A673 (cell line): ENCODE results near the gene CARD8. TPM values are rescaled to one million over a fixed set of nuclear protein-coding genes. Genes with fewer than 3 reads are reported as not detected.

Source experiments
- BruUV-seq: library from RNA; stranded (reverse); fragments of 400-500 nt; replicated peaks from 2 replicates; lab custom pipeline; 2021; lab: Mats Ljungman, UMichigan
- CTCF ChIA-PET: fragments of 300-600 bp; sonication (Branson Sonifier 250); formaldehyde crosslinking; loops from one replicate; lab custom pipeline; 2022; ENCODE audit warnings: antibody characterized with exemption; lab: Charles Lee
- POLR2A ChIA-PET: fragments of 300-600 bp; sonication (Branson Sonifier 250); formaldehyde crosslinking; loops from one replicate; lab custom pipeline; 2022; ENCODE audit warnings: antibody characterized with exemption; ENCODE audit not compliant: low non-redundant PET; lab: Charles Lee
- DNase-seq: peaks from one replicate; pipeline ENCODE4 v3.0.0-alpha.2; 2015; ENCODE audit warnings: low spot score
- H3K27ac ChIP-seq: fragments of 200-600 bp; sonication (generic); 2 replicates; pipeline ENCODE4 v1.5.1; 2016; ENCODE audit warnings: mixed run types, low read depth, mild to moderate bottlenecking, mixed read lengths, antibody characterized with exemption, low read length; ENCODE audit not compliant: poor library complexity, severe bottlenecking
- H3K27me3 ChIP-seq: fragments of 200-600 bp; sonication (generic); replicated peaks from 2 replicates; pipeline ENCODE4 v1.6.1; 2017; ENCODE audit warnings: mixed run types, low read depth, mild to moderate bottlenecking, mixed read lengths, antibody characterized with exemption, low read length; ENCODE audit not compliant: insufficient read depth, poor library complexity
- H3K36me3 ChIP-seq: fragments of 200-600 bp; sonication (generic); 2 replicates; pipeline ENCODE4 v1.6.1; 2016; ENCODE audit warnings: mixed run types, mild to moderate bottlenecking, mixed read lengths, antibody characterized with exemption, low read length; ENCODE audit not compliant: insufficient read depth, poor library complexity, severe bottlenecking
- H3K4me1 ChIP-seq: fragments of 200-600 bp; sonication (generic); 2 replicates; pipeline ENCODE4 v1.6.1; 2017; ENCODE audit warnings: mixed run types, mild to moderate bottlenecking, mixed read lengths, antibody characterized with exemption, low read length; ENCODE audit not compliant: insufficient read depth, poor library complexity, severe bottlenecking
- H3K4me3 ChIP-seq: fragments of 200-600 bp; sonication (generic); 2 replicates; pipeline ENCODE4 v1.5.1; 2016; ENCODE audit warnings: low read depth, mixed run types, mild to moderate bottlenecking, mixed read lengths, low read length; ENCODE audit not compliant: poor library complexity, severe bottlenecking
- H3K9me3 ChIP-seq: fragments of 200-600 bp; sonication (generic); 2 replicates; pipeline ENCODE4 v1.6.1; 2016; ENCODE audit warnings: mixed run types, low read depth, mild to moderate bottlenecking, mixed read lengths, antibody characterized with exemption, low read length; ENCODE audit not compliant: poor library complexity, severe bottlenecking
- EZH2 ChIP-seq: fragments of 200-600 bp; sonication (generic); IDR thresholded peaks from 2 replicates; pipeline ENCODE4 v1.6.1; 2017; ENCODE audit warnings: borderline replicate concordance, low read depth, mild to moderate bottlenecking, mixed read lengths, antibody characterized with exemption, low read length; ENCODE audit not compliant: poor library complexity, severe bottlenecking
- intact Hi-C: fragments of 100-400 bp; cut with micrococcal nuclease; formaldehyde crosslinking; loops from one replicate; pipeline ENCODE4 v1.10.0; 2022; ENCODE audit not compliant: unreplicated experiment
- total RNA-seq: library from RNA; stranded (reverse); gene quantifications from 2 replicates; pipeline ENCODE4 v1.2.3, GENCODE V29; 2021
- TF ChIP-seq, protein P1 (sequence below): fragments of 300-800, 200-600 bp; sonication (generic); conservative IDR thresholded peaks from 2 replicates; pipeline ENCODE4 v1.5.1; 2017; ENCODE audit warnings: low read depth, mild to moderate bottlenecking, antibody characterized with exemption, low read length, moderate library complexity, mixed read lengths

Gene CARD8
- total RNA-seq, 1 experiment from 2014 or later, result 151 TPM

DNA sequence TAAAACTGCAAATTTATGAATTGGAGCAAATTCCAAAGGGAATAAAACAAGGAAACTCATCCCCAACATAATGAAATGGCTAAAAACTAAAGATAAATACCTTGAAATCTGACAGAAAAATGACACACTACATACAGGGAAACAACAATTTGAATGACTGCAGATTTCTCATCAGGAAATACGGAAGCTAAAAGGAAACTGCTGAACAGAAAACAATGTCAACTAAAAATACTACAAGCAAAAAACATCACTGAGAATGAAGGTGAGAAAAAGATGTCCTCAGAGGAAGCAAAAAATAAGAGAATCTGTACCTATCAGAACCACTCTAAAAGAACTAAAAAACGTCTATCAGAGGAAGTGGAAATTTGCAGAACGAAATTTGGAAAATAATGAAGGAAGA, 45.7 kb downstream of the CARD8 start:
- Histone ChIP-seq H3K4me3 (no peak overlapping the region), H3K27ac (no peak overlapping the region), H3K36me3 (peaks cover 3% of the 10 kb centered on the region), H3K27me3 (no peaks in the 10 kb centered on the region), H3K4me1 (no peaks in the 10 kb centered on the region), H3K9me3 (no peaks in the 10 kb centered on the region)
- POLR2A ChIA-PET, result no interaction called here
- intact Hi-C loops, result no loop called here
- TF ChIP-seq EZH2, result no peak
- TF ChIP-seq, protein P1, sequence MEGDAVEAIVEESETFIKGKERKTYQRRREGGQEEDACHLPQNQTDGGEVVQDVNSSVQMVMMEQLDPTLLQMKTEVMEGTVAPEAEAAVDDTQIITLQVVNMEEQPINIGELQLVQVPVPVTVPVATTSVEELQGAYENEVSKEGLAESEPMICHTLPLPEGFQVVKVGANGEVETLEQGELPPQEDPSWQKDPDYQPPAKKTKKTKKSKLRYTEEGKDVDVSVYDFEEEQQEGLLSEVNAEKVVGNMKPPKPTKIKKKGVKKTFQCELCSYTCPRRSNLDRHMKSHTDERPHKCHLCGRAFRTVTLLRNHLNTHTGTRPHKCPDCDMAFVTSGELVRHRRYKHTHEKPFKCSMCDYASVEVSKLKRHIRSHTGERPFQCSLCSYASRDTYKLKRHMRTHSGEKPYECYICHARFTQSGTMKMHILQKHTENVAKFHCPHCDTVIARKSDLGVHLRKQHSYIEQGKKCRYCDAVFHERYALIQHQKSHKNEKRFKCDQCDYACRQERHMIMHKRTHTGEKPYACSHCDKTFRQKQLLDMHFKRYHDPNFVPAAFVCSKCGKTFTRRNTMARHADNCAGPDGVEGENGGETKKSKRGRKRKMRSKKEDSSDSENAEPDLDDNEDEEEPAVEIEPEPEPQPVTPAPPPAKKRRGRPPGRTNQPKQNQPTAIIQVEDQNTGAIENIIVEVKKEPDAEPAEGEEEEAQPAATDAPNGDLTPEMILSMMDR, result no peak
- CTCF ChIA-PET, result no interaction called here
- no TSS peak for BruUV-seq
- no peak for DNase-seq

DNA sequence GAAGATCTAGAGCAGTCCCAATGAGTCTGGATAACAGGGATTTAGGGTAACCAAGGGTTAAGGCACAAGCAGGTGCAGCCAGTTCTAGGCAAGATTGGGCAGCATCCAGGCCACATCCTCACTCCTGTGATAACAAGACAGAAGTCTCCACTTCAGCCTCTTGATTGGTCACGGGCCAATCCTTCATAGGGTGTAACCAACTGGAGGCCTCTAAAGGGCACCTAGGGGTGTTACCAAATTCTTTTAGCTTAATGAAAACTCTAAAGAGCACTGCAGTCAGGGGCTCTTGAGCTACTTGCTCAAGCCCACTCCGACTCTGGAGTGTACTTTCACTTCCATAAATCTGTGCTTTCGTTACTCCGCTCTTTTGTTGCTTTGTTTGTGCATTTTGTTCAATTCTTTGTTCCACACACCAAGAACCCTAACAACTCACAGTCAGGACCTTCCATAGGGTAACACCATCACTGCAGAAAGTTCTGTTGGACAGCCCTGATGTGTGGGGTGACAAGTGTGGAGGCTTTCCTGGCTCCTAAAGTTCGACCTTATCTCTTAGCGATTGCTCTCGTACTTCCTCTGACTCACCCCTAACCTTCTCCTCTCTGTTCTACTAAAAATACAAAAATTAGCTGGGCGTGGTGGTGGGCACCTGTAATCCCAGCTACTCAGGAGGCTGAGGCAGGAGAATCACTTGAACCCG, 49.2 kb downstream of the CARD8 start:
- BruUV-seq, result no TSS peak
- no peaks in the 10 kb centered on the region for H3K9me3 ChIP-seq
- H3K36me3 ChIP-seq, result no peaks in the 10 kb centered on the region
- intact Hi-C loops, result no loop called here
- peaks cover 6% of the 10 kb centered on the region for H3K4me1 ChIP-seq
- no peaks in the 10 kb centered on the region for H3K27me3 ChIP-seq
- no peak overlapping the region for H3K4me3 ChIP-seq
- ChIA-PET POLR2A (no interaction called here), CTCF (no interaction called here)
- no peak overlapping the region for H3K27ac ChIP-seq
- TF ChIP-seq, protein P1, result no peak
- TF ChIP-seq EZH2, result no peak
- DNase-seq, result no peak

DNA sequence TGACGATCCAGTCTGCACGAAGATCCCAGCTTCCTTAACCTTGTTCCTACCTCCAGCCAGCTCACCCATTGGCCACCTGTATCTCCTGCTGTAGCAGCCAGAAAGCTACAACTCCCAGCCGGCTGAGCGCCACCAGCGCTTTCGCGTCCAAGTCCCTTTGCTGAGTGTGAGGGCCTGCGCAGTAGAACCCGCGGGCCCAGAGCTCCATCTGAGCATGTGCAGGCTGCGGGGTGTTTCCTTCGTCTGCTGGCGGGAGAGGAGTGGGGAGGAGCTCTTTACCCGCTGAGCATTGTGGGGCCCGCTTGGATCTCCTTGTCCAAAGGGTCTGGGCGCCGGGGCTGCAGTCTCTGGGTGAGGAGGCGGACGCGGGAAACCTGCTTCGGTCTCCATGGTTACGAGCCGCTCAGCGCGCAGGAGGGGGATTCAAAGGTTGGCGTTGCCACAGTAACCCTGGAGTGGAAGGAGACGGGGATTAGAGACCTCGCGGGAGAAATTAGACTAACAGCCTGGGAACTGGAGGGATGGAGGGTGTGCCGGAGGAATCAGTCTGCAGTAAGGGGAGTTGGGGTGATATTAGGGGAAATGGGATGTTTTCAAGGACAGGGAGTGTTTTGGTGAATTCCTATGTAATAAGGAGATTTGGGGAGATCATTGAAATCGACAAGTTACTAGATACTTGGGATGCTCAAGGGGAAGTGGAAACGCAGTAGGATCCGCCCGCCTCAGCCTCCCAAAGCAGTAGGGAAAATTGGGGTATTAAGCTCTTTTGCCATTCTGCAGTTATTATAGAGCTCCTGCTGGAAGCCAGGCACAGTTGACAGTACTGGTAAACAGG, 51.7 kb downstream of the CARD8 start:
- peaks cover 6% of the 10 kb centered on the region for H3K4me1 ChIP-seq
- H3K4me3 ChIP-seq, result peak overlapping the region; percentile 57
- CTCF ChIA-PET, result interaction anchor here (0.6 to 2.2 kb wide), 8 partner anchors 10 to 242 kb away, joined by 3 to 14 read pairs (median 3); no protein-coding TSS in a partner anchor
- no peak for TF ChIP-seq EZH2
- TF ChIP-seq, protein P1, result no peak
- intact Hi-C loops, result loop anchor here (5.0 kb wide), 1 partner anchor 43 kb away; no protein-coding TSS in a partner anchor
- BruUV-seq, result no TSS peak
- POLR2A ChIA-PET, result interaction anchor here (0.6 to 1.0 kb wide), 6 partner anchors 9 to 413 kb away, joined by 3 to 5 read pairs (median 3); no protein-coding TSS in a partner anchor
- H3K27ac ChIP-seq, result peak overlapping the region; percentile 72
- H3K36me3 ChIP-seq, result no peaks in the 10 kb centered on the region
- H3K9me3 ChIP-seq, result no peaks in the 10 kb centered on the region
- H3K27me3 ChIP-seq, result no peaks in the 10 kb centered on the region
- peak; percentile 99 for DNase-seq
